ENCODE results near the gene KDM5C. TPM values are rescaled to one million over a fixed set of nuclear protein-coding genes. Genes with fewer than 3 reads are reported as not detected.

KDM5C gene
- total RNA-seq, 4 donors from 2014 or later = 126 to 318 (median 160) TPM

DNA sequence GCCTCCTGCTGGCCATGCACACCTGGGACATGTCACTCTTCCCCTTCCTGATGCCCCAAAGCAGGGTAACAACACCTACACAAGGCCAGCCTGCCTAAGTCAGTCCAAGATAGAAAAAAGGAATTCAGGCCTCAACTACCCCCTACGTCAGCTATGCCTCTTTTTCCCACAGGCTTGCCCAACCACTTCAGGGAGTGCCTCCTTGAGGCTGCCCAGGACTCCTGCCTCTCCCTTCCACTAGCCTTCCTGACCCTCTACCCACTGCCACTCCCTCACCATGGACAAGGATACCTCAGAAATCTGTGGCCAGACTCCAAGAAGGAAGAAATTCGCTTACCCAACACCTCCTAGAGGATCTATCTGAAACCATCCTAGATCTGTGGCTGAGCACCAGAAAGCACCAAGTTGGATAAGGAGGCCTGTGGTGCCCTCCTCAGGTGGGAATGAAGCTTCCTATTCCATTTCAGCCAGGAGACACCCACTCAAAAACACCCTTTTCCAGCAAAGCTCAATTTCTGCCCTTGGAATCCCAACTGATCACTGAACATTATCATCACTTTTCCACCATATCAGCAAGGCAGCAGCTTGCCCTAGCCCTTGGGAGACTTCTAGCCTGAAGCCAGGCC lies 1.8 kb downstream of the KDM5C start:
- no peak for DNase-seq (ENCODE audit: low spot score in 2 of 2)
- H3K27ac ChIP-seq = no peak overlapping the region

GRCh38 chrX:53211391-53211978 lies 13.5 kb downstream of the KDM5C start:
- Histone ChIP-seq H3K4me1 (no peaks in the 10 kb centered on the region), H3K27ac (no peak overlapping the region), H3K36me3 (peaks cover 83% of the 10 kb centered on the region), H3K27me3 (no peaks in the 10 kb centered on the region), H3K9me3 (no peaks in the 10 kb centered on the region), H3K4me3 (no peak overlapping the region)
- 82% methylated on average over 9 of the region's 9 CpGs for WGBS
- TF ChIP-seq POLR2A (IDR thresholded peaks at IDR 0.05) (no peak), POLR2AphosphoS5 (IDR thresholded peaks at IDR 0.05) (no peak), EP300 (IDR thresholded peaks at IDR 0.05) (no peak), CTCF (IDR thresholded peaks at IDR 0.05) (no peak)
- no peak for DNase-seq (ENCODE audit: low spot score in 2 of 2)

More for the DNA sequence above, 1.8 kb downstream of the KDM5C start:
- H3K4me3 ChIP-seq = peak overlapping the region; percentile 80
- H3K4me1 ChIP-seq = peaks cover 25% of the 10 kb centered on the region
- no peaks in the 10 kb centered on the region for H3K9me3 ChIP-seq
- H3K27me3 ChIP-seq = no peaks in the 10 kb centered on the region
- WGBS = 47% methylated on average over 2 of the region's 2 CpGs
- peaks cover 11% of the 10 kb centered on the region for H3K36me3 ChIP-seq
- TF ChIP-seq EP300 (IDR thresholded peaks at IDR 0.05) = no peak
- no peak for TF ChIP-seq CTCF (IDR thresholded peaks at IDR 0.05)
- TF ChIP-seq POLR2A (IDR thresholded peaks at IDR 0.05) = no peak
- TF ChIP-seq POLR2AphosphoS5 (IDR thresholded peaks at IDR 0.05) = no peak

GRCh38 chrX:53196678-53197077 lies 28.3 kb downstream of the KDM5C start:
- peaks cover 96% of the 10 kb centered on the region for H3K36me3 ChIP-seq
- WGBS = 90% methylated on average over 5 of the region's 12 CpGs
- no peak overlapping the region for H3K27ac ChIP-seq
- no peaks in the 10 kb centered on the region for H3K4me1 ChIP-seq
- H3K4me3 ChIP-seq = no peak overlapping the region
- H3K27me3 ChIP-seq = no peaks in the 10 kb centered on the region
- DNase-seq (ENCODE audit: low spot score in 2 of 2) = no peak
- TF ChIP-seq POLR2A (IDR thresholded peaks at IDR 0.05) = no peak
- TF ChIP-seq CTCF (IDR thresholded peaks at IDR 0.05) = no peak
- no peak for TF ChIP-seq POLR2AphosphoS5 (IDR thresholded peaks at IDR 0.05)
- TF ChIP-seq EP300 (IDR thresholded peaks at IDR 0.05) = no peak
- no peaks in the 10 kb centered on the region for H3K9me3 ChIP-seq

- Histone ChIP-seq H3K4me1 (no peaks in the 10 kb centered on the region), H3K9me3 (no peaks in the 10 kb centered on the region), H3K27me3 (no peaks in the 10 kb centered on the region), H3K36me3 (peaks cover 83% of the 10 kb centered on the region), H3K27ac (no peak overlapping the region), H3K4me3 (no peak overlapping the region)
- no peak for TF ChIP-seq POLR2A (IDR thresholded peaks at IDR 0.05)
- no peak for TF ChIP-seq POLR2AphosphoS5 (IDR thresholded peaks at IDR 0.05)
- no peak for TF ChIP-seq CTCF (IDR thresholded peaks at IDR 0.05)
- no peak for TF ChIP-seq EP300 (IDR thresholded peaks at IDR 0.05)
- DNase-seq (ENCODE audit: low spot score in 2 of 2) = no peak
- 76% methylated on average over 2 of the region's 2 CpGs for WGBS
These were observed 29.6 kb downstream of the KDM5C start for GRCh38 chrX:53195401-53195800.

- no peak for DNase-seq (ENCODE audit: low spot score in 2 of 2)
- H3K4me1 ChIP-seq = no peaks in the 10 kb centered on the region
- no peaks in the 10 kb centered on the region for H3K9me3 ChIP-seq
- no peak for TF ChIP-seq CTCF (IDR thresholded peaks at IDR 0.05)
- no peak overlapping the region for H3K27ac ChIP-seq
- H3K4me3 ChIP-seq = no peak overlapping the region
- no peaks in the 10 kb centered on the region for H3K27me3 ChIP-seq
- H3K36me3 ChIP-seq = peaks cover 74% of the 10 kb centered on the region
- 100% methylated on average over 2 of the region's 16 CpGs for WGBS
These were observed 30.7 kb downstream of the KDM5C start for GRCh38 chrX:53194308-53194707.

Data from suprapubic skin (tissue), 4 donors.